ENCODE data around the gene AKAP6.

AKAP6 gene

DNA sequence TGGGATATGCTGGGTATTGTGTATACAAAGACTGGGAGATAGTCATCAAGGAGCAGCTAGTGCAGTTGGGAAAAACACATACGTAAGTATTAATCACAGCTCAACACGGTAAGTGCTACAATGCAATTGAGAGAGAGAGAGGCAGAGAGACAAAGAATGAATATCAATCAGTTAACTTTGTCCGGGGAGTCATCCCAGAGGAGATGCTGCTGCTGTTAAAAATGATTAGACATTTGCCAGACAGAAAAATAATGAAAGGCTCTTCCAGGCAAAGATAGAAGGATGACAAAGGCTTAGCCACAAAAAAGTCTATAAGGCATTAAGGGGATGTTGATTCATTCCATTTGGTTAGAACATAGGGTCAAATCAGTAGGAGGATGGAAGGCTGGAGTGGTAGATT lies 45.1 kb downstream of the AKAP6 start:
- no peak for DNase-seq (ENCODE audit: low spot score)
- no peak for TF ChIP-seq CTCF (IDR thresholded peaks at IDR 0.05; ENCODE audit: borderline replicate concordance, control extremely low read depth, extremely low read depth, insufficient read depth, missing control alignments)
- in situ Hi-C loops (cut with MboI; ENCODE audit: low sequenced_read_pairs, unreplicated experiment) = no loop called here

- no peak for TF ChIP-seq CTCF (IDR thresholded peaks at IDR 0.05; ENCODE audit: borderline replicate concordance, control extremely low read depth, extremely low read depth, insufficient read depth, missing control alignments)
- DNase-seq (ENCODE audit: low spot score) = no peak
- in situ Hi-C loops (cut with MboI; ENCODE audit: low sequenced_read_pairs, unreplicated experiment) = no loop called here
These were observed 46.6 kb downstream of the AKAP6 start for GRCh38 chr14:32375663-32376062.

- no peak for TF ChIP-seq CTCF (IDR thresholded peaks at IDR 0.05; ENCODE audit: borderline replicate concordance, control extremely low read depth, extremely low read depth, insufficient read depth, missing control alignments)
- no peak for DNase-seq (ENCODE audit: low spot score)
- in situ Hi-C loops (cut with MboI; ENCODE audit: low sequenced_read_pairs, unreplicated experiment) = no loop called here
These were observed 48.0 kb downstream of the AKAP6 start for GRCh38 chr14:32377046-32377646.

GRCh38 chr14:32378284-32378683 lies 49.2 kb downstream of the AKAP6 start:
- no peak for DNase-seq (ENCODE audit: low spot score)
- TF ChIP-seq CTCF (IDR thresholded peaks at IDR 0.05; ENCODE audit: borderline replicate concordance, control extremely low read depth, extremely low read depth, insufficient read depth, missing control alignments) = no peak
- in situ Hi-C loops (cut with MboI; ENCODE audit: low sequenced_read_pairs, unreplicated experiment) = no loop called here

DNA sequence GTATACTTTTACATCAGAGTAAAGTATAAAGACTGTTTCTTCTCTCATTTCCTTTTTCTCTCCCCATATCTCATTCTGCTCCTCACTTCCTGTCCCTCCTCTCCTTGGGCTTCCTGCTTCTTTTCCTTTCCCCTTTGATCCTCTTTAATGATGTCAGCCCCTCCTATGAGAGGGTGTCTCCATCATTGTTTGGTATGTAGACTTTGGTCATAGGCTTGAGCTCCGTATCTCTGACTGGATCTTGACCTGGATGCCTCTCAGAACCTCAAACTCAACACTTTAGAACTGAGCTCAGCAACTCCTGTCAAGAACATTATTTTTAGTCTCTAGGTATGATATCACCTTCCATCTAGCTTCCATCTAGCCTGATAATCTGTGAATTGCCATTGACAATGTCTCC lies 50.3 kb downstream of the AKAP6 start:
- no peak for TF ChIP-seq CTCF (IDR thresholded peaks at IDR 0.05; ENCODE audit: borderline replicate concordance, control extremely low read depth, extremely low read depth, insufficient read depth, missing control alignments)
- in situ Hi-C loops (cut with MboI; ENCODE audit: low sequenced_read_pairs, unreplicated experiment) = no loop called here
- DNase-seq (ENCODE audit: low spot score) = no peak

GRCh38 chr14:32381869-32382268 lies 52.8 kb downstream of the AKAP6 start:
- in situ Hi-C loops (cut with MboI; ENCODE audit: low sequenced_read_pairs, unreplicated experiment) = no loop called here

More at GRCh38 chr14:32381869-32382268, 52.8 kb downstream of the AKAP6 start:
- DNase-seq (ENCODE audit: low spot score) = no peak
- no peak for TF ChIP-seq CTCF (IDR thresholded peaks at IDR 0.05; ENCODE audit: borderline replicate concordance, control extremely low read depth, extremely low read depth, insufficient read depth, missing control alignments)

Data from GM13976 (cell line).